Measurements from ENCODE around the gene PRR5.

The PRR5 gene

GRCh38 chr22:44667829-44668189 lies 34.2 kb upstream of the PRR5 start:
- CTCF ChIA-PET, result no interaction called here
- POLR2A ChIA-PET, result no interaction called here
- no peak for DNase-seq (ENCODE audit: extremely low spot score)
- TF ChIP-seq CTCF (IDR thresholded peaks at IDR 0.05; ENCODE audit: control extremely low read depth, extremely low read depth, low read depth, missing control alignments), result no peak

DNA sequence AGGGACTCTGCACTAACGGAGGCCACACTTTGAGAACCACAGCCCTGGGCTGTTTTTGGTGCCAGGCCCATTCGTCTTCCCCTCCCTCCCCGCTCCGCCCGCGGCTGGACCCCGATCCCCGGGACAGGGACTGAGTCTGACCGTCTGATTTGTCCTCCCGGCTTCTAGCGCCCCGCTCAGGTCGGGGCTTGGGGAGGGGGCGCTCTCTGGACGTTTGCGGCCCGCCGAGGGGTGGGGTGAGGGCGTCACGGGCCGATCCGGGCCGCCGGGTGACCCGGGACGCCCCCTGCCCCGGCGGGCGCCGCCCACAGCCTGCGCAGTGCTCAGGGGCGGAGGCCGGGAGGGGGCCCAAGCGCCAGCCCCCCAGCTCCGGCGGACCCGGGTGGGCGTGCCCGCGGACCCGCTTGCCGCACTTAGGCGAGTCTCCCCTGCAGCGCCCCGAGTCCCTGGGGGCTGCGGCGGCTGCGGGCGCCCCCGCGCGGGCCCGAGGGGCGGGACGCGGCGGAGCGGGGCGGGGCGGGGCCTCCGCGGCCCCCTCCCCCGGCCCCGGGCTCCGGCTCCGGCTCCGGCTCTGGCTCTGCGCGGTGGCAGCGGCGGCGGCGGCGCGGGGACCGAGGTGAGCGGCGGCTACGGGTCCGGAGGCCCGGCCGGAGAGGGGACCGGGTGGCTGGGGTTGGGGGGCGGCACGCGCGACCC lies 33.7 kb upstream of the PRR5 start:
- TF ChIP-seq CTCF (IDR thresholded peaks at IDR 0.05; ENCODE audit: control extremely low read depth, extremely low read depth, low read depth, missing control alignments), result no peak
- ChIA-PET POLR2A (no interaction called here), CTCF (interaction anchor here (2.0 kb wide), 1 partner anchor 14 kb away, joined by 6 read pairs; no protein-coding TSS in a partner anchor)
- DNase-seq (ENCODE audit: extremely low spot score), result no peak

- no peak for TF ChIP-seq CTCF (IDR thresholded peaks at IDR 0.05; ENCODE audit: control extremely low read depth, extremely low read depth, low read depth, missing control alignments)
- ChIA-PET POLR2A (no interaction called here), CTCF (interaction anchor here (1.4 to 2.0 kb wide), 2 partner anchors 14 to 16 kb away, joined by 3 to 6 read pairs; no protein-coding TSS in a partner anchor)
- DNase-seq (ENCODE audit: extremely low spot score), result no peak
Measured at GRCh38 chr22:44668886-44669521, 33.0 kb upstream of the PRR5 start.

- no peak for DNase-seq (ENCODE audit: extremely low spot score)
Measured at GRCh38 chr22:44669561-44669976, 32.4 kb upstream of the PRR5 start.

DNA sequence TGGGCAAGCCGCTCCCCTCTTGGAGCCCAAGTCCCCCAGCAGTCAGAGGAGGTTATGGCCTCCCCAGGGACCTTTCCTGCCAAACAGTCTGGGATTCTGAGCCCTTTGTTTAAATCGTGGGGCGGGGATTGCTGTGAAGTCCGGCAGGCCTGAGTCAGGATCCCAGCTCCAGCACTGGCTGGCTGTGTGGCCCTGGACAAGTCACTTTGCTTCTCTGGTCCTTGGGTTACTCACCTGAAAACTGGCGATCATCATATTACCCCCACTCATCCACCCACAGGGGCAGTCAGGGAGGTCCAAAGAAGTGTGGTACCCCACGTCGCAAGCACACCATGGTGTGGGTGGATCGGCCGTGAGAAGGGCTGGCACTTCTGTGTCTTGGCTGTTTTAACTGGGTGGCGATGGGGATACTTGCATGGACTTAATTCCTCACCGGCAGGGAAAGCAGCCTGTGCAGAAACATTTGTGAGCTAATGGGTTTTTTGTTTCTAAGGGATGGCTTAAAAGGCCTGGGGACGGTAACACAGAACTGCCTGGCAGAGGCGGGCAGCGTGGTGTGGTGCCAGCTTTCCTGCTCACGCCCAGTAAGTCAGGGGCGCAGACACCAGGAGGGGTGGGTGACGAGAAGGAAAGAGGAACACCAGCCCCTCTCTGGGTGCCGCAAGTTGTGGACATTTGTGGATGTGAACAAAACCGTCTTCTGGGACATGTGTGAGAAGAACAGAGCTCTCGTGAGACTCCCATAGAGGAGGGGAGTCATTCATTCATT lies 31.6 kb upstream of the PRR5 start:
- POLR2A ChIA-PET, result no interaction called here

More at GRCh38 chr22:44669561-44669976, 32.4 kb upstream of the PRR5 start:
- ChIA-PET POLR2A (no interaction called here), CTCF (interaction anchor here (1.3 to 2.0 kb wide), 3 partner anchors 15 to 676 kb away, joined by 3 to 6 read pairs (median 3); no protein-coding TSS in a partner anchor)
- no peak for TF ChIP-seq CTCF (IDR thresholded peaks at IDR 0.05; ENCODE audit: control extremely low read depth, extremely low read depth, low read depth, missing control alignments)

More for the DNA sequence above, 31.6 kb upstream of the PRR5 start:
- no peak for TF ChIP-seq CTCF (IDR thresholded peaks at IDR 0.05; ENCODE audit: control extremely low read depth, extremely low read depth, low read depth, missing control alignments)
- CTCF ChIA-PET, result interaction anchor here (1.2 to 2.0 kb wide), 4 partner anchors 14 to 677 kb away, joined by 3 to 6 read pairs (median 4); no protein-coding TSS in a partner anchor
- DNase-seq (ENCODE audit: extremely low spot score), result no peak
